ENCODE results near the gene BSCL2.
"Not testable (repeated sequence)": the region's sequence is repeated elsewhere in the genome, so short reads cannot be mapped to it uniquely, and the experiment has no call there.

The BSCL2 gene

GRCh38 chr11:62688491-62688890 is 18.7 kb downstream of the BSCL2 start:
- DNase-seq (ENCODE audit: low read depth, low spot score), result no peak

GRCh38 chr11:62687508-62688396 is 19.5 kb downstream of the BSCL2 start:
- DNase-seq (ENCODE audit: low read depth, low spot score), result no peak

GRCh38 chr11:62682518-62682917 is 24.7 kb downstream of the BSCL2 start:
- DNase-seq (ENCODE audit: low read depth, low spot score), result no peak

- DNase-seq (ENCODE audit: low read depth, low spot score), result no peak
Observed at GRCh38 chr11:62680825-62681240, 26.4 kb downstream of the BSCL2 start.

- DNase-seq (ENCODE audit: low read depth, low spot score), result peak; percentile 69
Observed at GRCh38 chr11:62678770-62679696, 28.2 kb downstream of the BSCL2 start, which contains the start of gene UBXN1. TSS of gene UBXN1 (minus strand) at chr11:62679073. CDS start at chr11:62678923, 150 bp downstream.

- no peak for DNase-seq (ENCODE audit: low read depth, low spot score)
Observed at GRCh38 chr11:62678433-62678769, 28.8 kb downstream of the BSCL2 start.

- DNase-seq (ENCODE audit: low read depth, low spot score), result no peak
Observed at GRCh38 chr11:62677714-62678113, 29.5 kb downstream of the BSCL2 start.

GRCh38 chr11:62677156-62677555 is 30.1 kb downstream of the BSCL2 start:
- no peak for DNase-seq (ENCODE audit: low read depth, low spot score)

- DNase-seq (ENCODE audit: low read depth, low spot score), result no peak
Observed at GRCh38 chr11:62676698-62677097, 30.5 kb downstream of the BSCL2 start.

- DNase-seq (ENCODE audit: low read depth, low spot score), result not testable (repeated sequence)
Observed at GRCh38 chr11:62675415-62675814, 31.8 kb downstream of the BSCL2 start.

GRCh38 chr11:62673196-62673525 is 34.1 kb downstream of the BSCL2 start:
- DNase-seq (ENCODE audit: low read depth, low spot score), result no peak

- peak; percentile 47 for DNase-seq (ENCODE audit: low read depth, low spot score)
Observed at GRCh38 chr11:62671608-62672389, 35.4 kb downstream of the BSCL2 start, which contains the start of the genes LBHD1 and UQCC3. TSS of gene LBHD1 (minus strand) at chr11:62672267. CDS start at chr11:62670031, 2,236 bp downstream. TSS of gene UQCC3 (plus strand) at chr11:62671673. CDS start at chr11:62671746, 73 bp downstream.

GRCh38 chr11:62671236-62671607 is 36.0 kb downstream of the BSCL2 start:
- DNase-seq (ENCODE audit: low read depth, low spot score), result no peak

GRCh38 chr11:62669420-62670161 is 37.6 kb downstream of the BSCL2 start:
- no peak for DNase-seq (ENCODE audit: low read depth, low spot score)

- no peak for DNase-seq (ENCODE audit: low read depth, low spot score)
Observed at GRCh38 chr11:62667460-62667859, 39.8 kb downstream of the BSCL2 start.

GRCh38 chr11:62666259-62666926 is 40.8 kb downstream of the BSCL2 start:
- DNase-seq (ENCODE audit: low read depth, low spot score), result no peak

GRCh38 chr11:62665599-62666258 is 41.5 kb downstream of the BSCL2 start:
- peak; percentile 30 for DNase-seq (ENCODE audit: low read depth, low spot score)

GRCh38 chr11:62665075-62665598 is 42.1 kb downstream of the BSCL2 start, which contains the start of the genes C11orf98 and CSKMT:
TSS of gene C11orf98 (minus strand) at chr11:62665210. CDS start at chr11:62665169, 41 bp downstream.
TSS of gene CSKMT (plus strand) at chr11:62665312. CDS start at chr11:62665880, 568 bp downstream.
- peak; percentile 91 for DNase-seq (ENCODE audit: low read depth, low spot score)

- no peak for DNase-seq (ENCODE audit: low read depth, low spot score)
Observed at GRCh38 chr11:62664405-62665074, 42.7 kb downstream of the BSCL2 start.

All from activated CD4-positive, CD25-positive, alpha-beta regulatory T cell treated with anti-CD3 and anti-CD28 coated beads, Interleukin-2, amount 50 U/mL, for 16 hours (primary cell).